Activated CD4-positive, alpha-beta T cell treated with anti-CD3 and anti-CD28 coated beads, Interleukin-2, amount 10 ng/mL, durations not matched to agents 24 days and 14 days (primary cell): ENCODE data around the gene GCAT. TPM values are rescaled to one million over a fixed set of nuclear protein-coding genes. Genes with fewer than 3 reads are reported as not detected.

ENCODE experiments used
- DNase-seq: peaks from one replicate; pipeline ENCODE4 v3.0.0; 2022
- H3K27ac Mint-ChIP-seq: one replicate; pipeline ENCODE4 v1.8.0; 2022; ENCODE audit warnings: mild to moderate bottlenecking, mixed read lengths
- H3K27me3 Mint-ChIP-seq: one replicate; pipeline ENCODE4 v1.8.0; 2022; ENCODE audit warnings: mixed read lengths
- H3K36me3 Mint-ChIP-seq: one replicate; pipeline ENCODE4 v1.8.0; 2022; ENCODE audit warnings: low read depth, mild to moderate bottlenecking, mixed read lengths
- H3K4me1 Mint-ChIP-seq: one replicate; pipeline ENCODE4 v1.8.0; 2021; ENCODE audit warnings: mixed read lengths
- H3K4me3 Mint-ChIP-seq: one replicate; pipeline ENCODE4 v1.8.0; 2022; ENCODE audit warnings: mild to moderate bottlenecking, moderate library complexity, mixed read lengths
- H3K9me3 Mint-ChIP-seq: one replicate; pipeline ENCODE4 v1.8.0; 2021; ENCODE audit warnings: mixed read lengths
- intact Hi-C: fragments of 100-400 bp; cut with micrococcal nuclease; formaldehyde crosslinking; loops from one replicate; pipeline ENCODE4 v1.15.1; 2023
- total RNA-seq: library from RNA; stranded (reverse); gene quantifications from 2 replicates; pipeline ENCODE4 v1.2.3, GENCODE V29; 2022

Gene GCAT
- total RNA-seq, 1 donor from 2014 or later: 27.7 TPM

DNA sequence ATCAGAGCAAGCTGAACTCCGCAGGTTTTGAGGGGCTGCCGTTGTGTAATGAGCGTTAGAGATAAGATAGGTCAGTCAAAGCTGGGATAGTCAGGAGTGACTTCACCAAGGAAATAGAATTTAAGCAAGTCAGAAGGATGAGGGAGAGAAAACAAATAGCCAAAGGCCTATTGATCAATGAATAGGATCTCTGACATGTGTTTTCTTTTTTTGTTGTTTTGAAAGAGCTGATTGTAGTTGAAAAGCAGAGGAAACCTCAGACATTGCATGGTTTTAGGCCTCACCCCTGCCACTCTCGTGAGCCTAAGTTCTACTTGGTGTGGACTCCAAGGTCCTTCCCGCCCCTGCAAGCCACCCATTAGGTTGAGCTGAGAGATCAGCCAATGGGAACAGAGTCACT is 44.7 kb downstream of the GCAT start:
- H3K27me3 Mint-ChIP-seq: no peaks in the 10 kb centered on the region
- no peak for DNase-seq
- peaks cover 46% of the 10 kb centered on the region for H3K4me1 Mint-ChIP-seq
- intact Hi-C loops: no loop called here
- peaks cover 62% of the 10 kb centered on the region for H3K36me3 Mint-ChIP-seq
- no peak overlapping the region for H3K4me3 Mint-ChIP-seq
- H3K27ac Mint-ChIP-seq: no peak overlapping the region
- no peaks in the 10 kb centered on the region for H3K9me3 Mint-ChIP-seq

DNA sequence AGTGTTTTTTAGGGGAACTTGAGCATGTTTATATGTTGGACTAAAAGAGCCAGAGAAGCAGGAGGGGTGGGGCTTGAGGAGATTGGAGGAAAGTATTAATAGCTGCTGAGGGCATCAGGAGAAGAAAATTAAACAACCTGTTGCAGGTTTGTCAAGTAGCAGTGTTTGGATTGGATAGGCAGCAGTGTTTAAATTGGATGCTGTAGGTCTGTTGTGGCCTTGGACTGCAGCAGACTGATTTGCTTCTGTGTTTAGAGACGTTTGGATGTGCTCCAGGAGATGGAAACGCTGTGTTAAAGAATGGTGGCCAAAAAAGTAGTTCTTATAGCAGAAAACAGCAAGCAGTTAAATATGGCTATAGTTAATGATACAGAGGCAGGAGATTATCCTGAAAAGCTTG is 47.2 kb downstream of the GCAT start:
- Mint-ChIP-seq H3K9me3 (no peaks in the 10 kb centered on the region), H3K4me1 (peaks cover 31% of the 10 kb centered on the region), H3K36me3 (peaks cover 64% of the 10 kb centered on the region), H3K4me3 (no peak overlapping the region), H3K27me3 (no peaks in the 10 kb centered on the region), H3K27ac (no peak overlapping the region)
- intact Hi-C loops: no loop called here
- DNase-seq: no peak

DNA sequence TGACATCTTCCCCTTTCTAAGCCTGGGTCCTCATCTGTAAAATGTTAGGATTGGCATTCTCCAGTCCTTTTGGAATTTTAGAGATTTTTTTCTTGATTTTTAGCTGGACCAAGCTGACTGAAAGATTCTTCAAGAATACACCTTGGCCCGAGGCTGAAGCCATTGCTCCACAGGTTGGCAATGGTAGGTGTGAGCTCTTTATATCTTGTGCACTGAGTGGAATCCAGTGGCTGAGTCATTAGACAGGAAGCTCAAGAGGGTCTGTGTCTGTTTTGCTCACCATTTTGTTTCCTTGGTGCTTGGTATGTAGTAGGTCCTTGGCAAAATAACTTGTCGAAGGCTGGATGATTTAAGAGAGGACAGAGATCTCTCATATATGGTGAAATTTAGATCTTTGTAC is 47.7 kb downstream of the GCAT start:
- Mint-ChIP-seq H3K36me3 (peaks cover 66% of the 10 kb centered on the region), H3K9me3 (no peaks in the 10 kb centered on the region), H3K27ac (no peak overlapping the region), H3K4me3 (no peak overlapping the region), H3K27me3 (no peaks in the 10 kb centered on the region), H3K4me1 (peaks cover 31% of the 10 kb centered on the region)
- intact Hi-C loops: no loop called here
- DNase-seq: no peak

DNA sequence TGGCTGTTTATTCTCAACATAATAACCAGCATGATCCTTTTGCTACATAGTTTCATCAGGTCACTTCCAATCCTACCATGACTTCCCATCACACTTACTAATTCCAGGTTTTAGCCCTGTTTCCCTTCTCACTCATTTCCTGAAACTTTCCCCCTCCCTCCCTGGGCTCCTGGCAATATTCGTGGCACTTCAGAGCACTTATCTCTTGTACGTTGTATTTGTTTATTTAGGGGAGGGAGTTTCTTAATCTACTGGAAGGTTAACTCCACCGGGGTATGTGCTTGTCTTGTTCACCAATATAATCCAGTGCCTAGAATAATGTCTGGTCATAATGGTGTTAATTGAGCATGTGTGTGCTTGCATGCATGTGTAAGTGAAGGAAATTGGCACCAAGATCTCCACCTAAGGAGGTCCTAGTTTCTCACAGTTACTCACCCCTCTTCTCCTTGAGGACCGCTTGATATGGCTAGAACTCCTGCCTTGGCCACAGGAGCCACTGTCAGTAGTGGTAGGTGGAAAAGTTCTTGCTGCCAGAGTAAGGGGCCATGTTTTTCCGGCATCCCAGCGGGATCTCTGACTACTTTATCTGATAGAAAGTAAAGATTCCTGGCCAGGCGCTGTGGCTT is 53.2 kb downstream of the GCAT start:
- intact Hi-C loops: no loop called here
- H3K4me1 Mint-ChIP-seq: peaks cover 5% of the 10 kb centered on the region
- DNase-seq: no peak
- no peak overlapping the region for H3K27ac Mint-ChIP-seq
- no peaks in the 10 kb centered on the region for H3K9me3 Mint-ChIP-seq
- no peak overlapping the region for H3K4me3 Mint-ChIP-seq
- H3K27me3 Mint-ChIP-seq: no peaks in the 10 kb centered on the region
- H3K36me3 Mint-ChIP-seq: peaks cover 66% of the 10 kb centered on the region

DNA sequence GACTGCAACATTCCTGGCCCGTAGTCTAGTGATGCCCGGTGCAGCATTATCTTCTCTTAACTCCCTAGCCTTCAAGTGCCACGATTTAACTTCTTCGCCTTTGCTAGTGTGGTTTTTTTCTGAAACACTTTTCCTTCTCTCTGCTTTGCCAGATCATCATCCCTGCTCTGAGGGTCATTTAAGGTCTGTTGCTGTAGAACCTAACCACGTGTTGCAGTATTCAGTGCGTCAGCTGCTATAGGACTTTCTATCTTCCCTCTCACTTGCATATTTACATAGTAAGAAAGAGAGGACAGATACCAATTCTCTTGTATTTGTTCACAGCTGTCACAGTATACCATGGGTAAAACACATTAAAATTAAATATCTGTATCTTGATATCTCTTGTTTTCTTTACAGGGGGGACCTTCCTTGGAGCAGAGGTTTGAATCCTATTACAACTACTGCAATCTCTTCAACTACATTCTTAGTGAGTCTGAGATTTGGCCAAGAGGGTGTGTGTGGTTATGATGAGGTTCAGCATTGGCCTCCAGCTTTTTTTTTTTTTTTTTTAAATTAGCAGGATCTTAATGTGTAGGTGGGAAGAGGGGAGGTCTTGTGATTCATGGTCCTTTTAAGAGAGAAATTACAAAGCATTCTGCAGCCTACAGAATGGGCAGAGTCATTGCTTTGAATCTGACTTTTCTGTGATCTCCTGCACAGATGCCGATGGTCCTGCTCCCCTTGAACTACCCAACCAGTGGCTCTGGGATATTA is 55.0 kb downstream of the GCAT start:
- Mint-ChIP-seq H3K4me3 (no peak overlapping the region), H3K27me3 (no peaks in the 10 kb centered on the region), H3K4me1 (peaks cover 5% of the 10 kb centered on the region), H3K36me3 (peaks cover 64% of the 10 kb centered on the region), H3K27ac (no peak overlapping the region), H3K9me3 (no peaks in the 10 kb centered on the region)
- DNase-seq: no peak
- intact Hi-C loops: loop anchor here (1.0 kb wide), 1 partner anchor 45 kb away; no protein-coding TSS in a partner anchor

DNA sequence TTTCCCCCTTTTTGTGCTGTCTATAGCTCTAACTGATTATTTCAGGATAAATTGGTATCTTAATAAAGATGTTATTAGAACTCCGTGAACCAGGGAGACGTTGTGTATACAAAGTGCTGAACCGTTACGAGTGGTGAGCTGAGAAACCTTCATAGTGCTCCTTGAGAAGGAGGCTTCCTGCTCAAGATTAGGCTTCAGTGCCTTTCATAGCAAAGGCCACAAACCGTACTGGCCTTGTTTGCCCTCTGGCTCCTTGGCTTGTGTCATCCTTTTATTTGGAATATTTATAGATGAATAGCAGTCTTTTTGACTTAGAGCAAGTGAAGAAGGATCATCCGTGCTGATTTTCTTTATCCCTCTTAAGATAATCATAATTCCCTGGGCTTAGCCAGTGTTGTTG is 57.8 kb downstream of the GCAT start:
- H3K27me3 Mint-ChIP-seq: no peaks in the 10 kb centered on the region
- peaks cover 65% of the 10 kb centered on the region for H3K36me3 Mint-ChIP-seq
- no peak overlapping the region for H3K27ac Mint-ChIP-seq
- H3K9me3 Mint-ChIP-seq: no peaks in the 10 kb centered on the region
- DNase-seq: no peak
- peaks cover 5% of the 10 kb centered on the region for H3K4me1 Mint-ChIP-seq
- intact Hi-C loops: no loop called here
- H3K4me3 Mint-ChIP-seq: no peak overlapping the region

Other genes starting within 250 kb of the GCAT start
- gene CDC42EP1, start 247.5 kb upstream of the GCAT start, total RNA-seq: 1.0 and 1.2 TPM in 2 replicates
- gene LGALS2, start 227.8 kb upstream of the GCAT start, total RNA-seq: not detected in 2 replicates
- gene GGA1, start 199.1 kb upstream of the GCAT start, total RNA-seq: 75.8 and 77.2 TPM in 2 replicates
- 110 and 115 TPM in 2 replicates for gene SH3BP1, start 168.3 kb upstream of the GCAT start, total RNA-seq
- 49.3 and 51.2 TPM in 2 replicates for gene PDXP, start 149.2 kb upstream of the GCAT start, total RNA-seq
- gene LGALS1, start 132.3 kb upstream of the GCAT start, total RNA-seq: 361 and 362 TPM in 2 replicates
- gene NOL12, start 121.6 kb upstream of the GCAT start, total RNA-seq: 67.9 and 70.3 TPM in 2 replicates
- 33.3 and 34.8 TPM in 2 replicates for gene TRIOBP, start 110.9 kb upstream of the GCAT start, total RNA-seq
- not detected in 2 replicates for gene GALR3, start 15.4 kb downstream of the GCAT start, total RNA-seq
- 27.2 and 29.9 TPM in 2 replicates for gene ANKRD54, start 36.4 kb downstream of the GCAT start, total RNA-seq
- 460 and 480 TPM in 2 replicates for gene EIF3L, start 41.5 kb downstream of the GCAT start, total RNA-seq
- 27.3 and 27.7 TPM in 2 replicates for gene MICALL1, start 98.4 kb downstream of the GCAT start, total RNA-seq
- 0.37 TPM in 1 of 2 replicates, not detected in the other for gene C22orf23, start 145.7 kb downstream of the GCAT start, total RNA-seq
- gene POLR2F, start 145.8 kb downstream of the GCAT start, total RNA-seq: 113 TPM in 2 replicates
- gene SOX10, start 176.6 kb downstream of the GCAT start, total RNA-seq: not detected in 2 replicates
- gene PICK1, start 249.5 kb downstream of the GCAT start, total RNA-seq: 11.9 and 15.1 TPM in 2 replicates